Activated CD8-positive, alpha-beta memory T cell treated with anti-CD3 and anti-CD28 coated beads for 36 hours (primary cell): ENCODE measurements around the gene FAM219A. TPM values are rescaled to one million over a fixed set of nuclear protein-coding genes. Genes with fewer than 3 reads are reported as not detected.
"Not testable (repeated sequence)": the region's sequence is repeated elsewhere in the genome, so short reads cannot be mapped to it uniquely, and the experiment has no call there.

Experiments used
- CTCF ChIA-PET: fragments of 350-600 bp; sonication (Branson Sonifier 250); formaldehyde crosslinking; loops from one replicate; lab custom pipeline; 2021; ENCODE audit warnings: antibody characterized with exemption; lab: Charles Lee
- POLR2A ChIA-PET: fragments of 350-600 bp; sonication (Branson Sonifier 250); formaldehyde crosslinking; loops from one replicate; lab custom pipeline; 2021; ENCODE audit warnings: antibody characterized with exemption; lab: Charles Lee
- total RNA-seq, 2 experiments: library from RNA; stranded (reverse); gene quantifications; one replicate each; pipeline ENCODE4 v1.2.3, GENCODE V29; 2021

The FAM219A gene
- total RNA-seq, 2 experiments from 2014 or later: 8.4 to 8.7 TPM

DNA sequence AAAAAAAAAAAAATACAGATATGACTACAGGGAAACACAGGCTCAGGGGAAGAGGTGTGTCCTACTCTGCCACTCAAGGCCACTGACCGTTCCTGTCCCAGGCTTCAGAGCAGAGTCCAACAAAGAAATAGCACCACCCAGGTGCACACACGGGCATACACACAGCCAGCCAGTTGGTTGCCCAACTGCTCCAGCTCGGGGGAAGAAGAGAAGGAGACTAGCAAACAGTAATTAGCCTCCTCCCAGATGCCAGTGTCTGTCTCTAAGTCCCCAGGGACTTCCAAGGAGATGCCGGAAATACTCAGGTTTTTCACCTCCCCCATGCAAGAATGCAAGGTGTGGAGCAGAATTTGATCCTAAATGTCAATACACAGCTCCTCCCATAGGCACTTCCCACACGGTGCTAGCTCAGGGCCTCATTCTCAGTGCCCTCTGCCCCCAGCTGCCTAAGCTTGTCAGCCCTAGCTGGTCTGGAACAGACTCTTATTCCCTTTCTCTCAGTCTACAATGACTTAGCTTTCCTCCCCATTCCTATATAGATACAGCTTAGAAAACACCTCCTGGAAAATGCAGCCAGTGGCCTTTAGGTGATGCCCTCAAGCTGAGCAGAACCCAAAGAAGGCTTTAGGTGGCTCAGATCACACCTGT, 83.3 kb downstream of the FAM219A start:
- POLR2A ChIA-PET: no interaction called here
- CTCF ChIA-PET: interaction anchor here (0.6 to 0.8 kb wide), 2 partner anchors 8 to 122 kb away, joined by 3 read pairs; no protein-coding TSS in a partner anchor

GRCh38 chr9:34374339-34374738, 84.0 kb downstream of the FAM219A start:
- ChIA-PET POLR2A (no interaction called here), CTCF (interaction anchor here (1.6 kb wide), 1 partner anchor 40 kb away, joined by 4 read pairs; no protein-coding TSS in a partner anchor)

- POLR2A ChIA-PET: no interaction called here
- CTCF ChIA-PET: interaction anchor here (1.6 kb wide), 1 partner anchor 40 kb away, joined by 4 read pairs; no protein-coding TSS in a partner anchor
These were observed 84.6 kb downstream of the FAM219A start for GRCh38 chr9:34373749-34374148.

GRCh38 chr9:34372467-34373011, 85.8 kb downstream of the FAM219A start:
- POLR2A ChIA-PET: no interaction called here
- CTCF ChIA-PET: interaction anchor here (0.6 to 1.1 kb wide), 2 partner anchors 15 to 97 kb away, joined by 3 to 5 read pairs; no protein-coding TSS in a partner anchor

GRCh38 chr9:34371886-34372466, 86.4 kb downstream of the FAM219A start:
- CTCF ChIA-PET: interaction anchor here (1.1 kb wide), 1 partner anchor 15 kb away, joined by 3 read pairs; no protein-coding TSS in a partner anchor
- POLR2A ChIA-PET: no interaction called here

DNA sequence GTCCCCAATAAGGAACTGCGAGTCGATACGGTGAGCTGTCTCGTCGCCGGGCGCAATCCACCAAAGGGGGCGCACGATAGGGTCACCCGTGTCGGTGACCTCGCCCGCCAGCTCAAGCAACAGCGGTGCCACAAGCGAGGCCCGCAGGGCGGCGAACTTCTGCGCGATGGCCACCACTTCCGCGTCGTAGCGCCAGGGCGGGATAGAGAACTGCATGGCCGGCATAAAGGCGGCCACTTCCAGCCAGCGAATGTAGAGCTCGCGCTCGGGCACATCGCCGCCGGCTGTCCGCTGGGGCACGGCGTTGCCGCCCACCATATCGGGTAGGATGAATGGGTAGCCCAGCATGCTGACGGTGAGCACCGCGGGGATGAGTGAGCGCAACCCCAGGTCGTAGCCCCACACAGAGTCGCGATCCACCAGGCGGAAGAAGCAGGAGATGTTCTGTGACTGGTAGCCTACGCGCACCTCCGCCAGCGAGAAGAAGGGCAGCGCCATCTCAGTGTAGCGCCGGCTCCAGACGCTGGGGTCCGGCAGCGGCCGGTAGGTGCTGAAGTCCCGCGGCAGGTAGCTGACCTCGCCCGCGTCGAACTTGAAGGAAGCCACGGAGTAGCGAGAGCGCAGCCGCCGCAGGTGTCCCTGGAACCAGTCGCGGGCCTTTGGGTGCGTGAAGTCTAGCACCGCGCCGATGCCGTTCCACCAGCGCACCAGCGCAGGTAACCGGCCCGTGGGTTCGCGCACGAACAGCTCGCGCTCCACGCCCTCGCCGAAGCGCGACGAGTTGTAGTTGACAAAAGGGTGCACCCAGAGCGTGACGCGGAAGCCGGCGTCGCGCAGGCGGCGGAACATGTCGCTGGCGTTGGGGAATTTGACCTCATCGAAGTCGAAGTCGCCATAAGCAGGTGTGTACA, 87.1 kb downstream of the FAM219A start:
- POLR2A ChIA-PET: no interaction called here
- CTCF ChIA-PET: no interaction called here

DNA sequence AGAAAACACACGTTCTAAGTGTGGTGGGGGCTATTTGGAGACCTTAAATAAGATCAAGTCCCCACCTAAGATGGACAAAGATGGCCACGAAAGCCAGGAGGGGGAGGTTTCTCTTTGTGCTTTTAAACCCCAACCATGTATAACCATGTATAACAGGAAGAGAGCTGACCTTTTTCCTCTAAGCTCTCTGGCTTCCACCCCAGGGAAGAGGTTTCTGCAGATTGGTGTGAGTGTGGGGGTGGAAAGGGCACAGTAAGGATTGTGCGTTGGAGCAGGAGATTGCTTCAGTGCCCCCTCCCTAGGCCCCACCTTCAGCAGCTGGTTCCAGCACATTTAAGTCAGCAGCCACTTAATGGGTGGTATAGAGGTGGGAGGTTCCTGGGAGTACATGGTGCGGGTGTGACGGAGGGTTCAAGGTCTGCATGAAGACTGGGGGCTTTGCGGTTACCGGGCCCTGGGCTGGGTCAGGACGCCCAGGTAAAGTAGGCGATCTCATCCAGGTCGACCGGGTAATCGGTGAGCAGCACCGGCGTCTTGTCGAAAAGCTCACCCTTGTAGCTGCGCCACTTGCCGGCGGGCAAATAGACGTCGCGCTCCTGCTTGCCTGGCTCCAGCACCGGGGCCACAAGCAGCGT, 87.9 kb downstream of the FAM219A start:
- ChIA-PET CTCF (no interaction called here), POLR2A (no interaction called here)

DNA sequence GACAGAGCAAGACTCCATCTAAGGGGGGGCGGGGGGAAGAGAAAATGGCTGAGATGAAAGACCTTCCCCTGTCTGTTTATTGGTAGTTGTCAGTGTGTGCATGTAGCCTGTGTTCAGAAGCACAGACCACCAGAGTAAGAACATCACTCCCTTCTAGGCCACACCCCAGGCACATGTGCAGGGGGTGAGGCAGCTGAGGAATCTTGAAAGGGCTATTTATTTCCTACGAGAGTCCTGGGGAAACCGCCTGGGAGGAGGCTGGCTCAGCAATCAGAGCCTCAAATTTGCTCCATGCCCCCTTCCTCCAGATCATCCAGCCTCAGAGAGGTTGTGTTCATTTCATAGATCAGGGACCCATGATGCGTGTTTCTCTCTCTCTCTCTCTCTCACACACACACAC, 88.7 kb downstream of the FAM219A start:
- ChIA-PET POLR2A (no interaction called here), CTCF (interaction anchor here (0.6 kb wide), 1 partner anchor 25 kb away, joined by 4 read pairs; no protein-coding TSS in a partner anchor)

- POLR2A ChIA-PET: not testable (repeated sequence)
These were observed 89.6 kb downstream of the FAM219A start for GRCh38 chr9:34368796-34369195.

DNA sequence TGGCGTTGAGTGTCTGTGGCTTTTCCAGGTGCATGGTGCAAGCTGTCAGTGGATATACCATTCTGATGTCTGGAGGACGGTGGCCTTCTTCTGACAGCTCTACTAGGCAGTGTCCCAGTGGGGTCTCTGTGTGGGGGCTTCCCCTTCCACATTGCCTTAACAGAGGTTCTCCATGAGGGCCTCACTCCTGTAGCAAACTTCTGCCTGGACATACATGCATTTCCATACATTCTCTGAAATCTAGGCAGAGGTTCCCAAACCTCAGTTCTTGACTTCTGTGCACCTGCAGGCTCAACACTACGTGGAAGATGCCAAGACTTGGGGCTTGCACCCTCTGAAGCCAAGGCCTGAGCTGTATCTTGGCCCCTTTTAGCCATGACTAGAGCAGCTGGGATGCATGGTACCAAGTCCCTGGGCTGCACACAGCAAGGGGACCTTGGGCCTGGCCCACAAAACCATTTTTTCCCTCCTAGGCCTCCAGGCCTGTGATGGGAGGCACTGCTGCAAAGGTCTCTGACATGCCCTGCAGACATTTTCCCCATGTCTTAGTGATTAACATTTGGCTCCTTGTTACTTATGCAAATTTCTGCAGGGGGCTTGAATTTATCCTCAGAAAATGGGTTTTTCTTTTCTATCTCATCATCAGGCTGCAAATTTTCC, 90.5 kb downstream of the FAM219A start:
- CTCF ChIA-PET, POLR2A ChIA-PET: not testable (repeated sequence)

More at GRCh38 chr9:34368796-34369195, 89.6 kb downstream of the FAM219A start:
- CTCF ChIA-PET: interaction anchor here (0.6 kb wide), 1 partner anchor 26 kb away, joined by 4 read pairs; no protein-coding TSS in a partner anchor

DNA sequence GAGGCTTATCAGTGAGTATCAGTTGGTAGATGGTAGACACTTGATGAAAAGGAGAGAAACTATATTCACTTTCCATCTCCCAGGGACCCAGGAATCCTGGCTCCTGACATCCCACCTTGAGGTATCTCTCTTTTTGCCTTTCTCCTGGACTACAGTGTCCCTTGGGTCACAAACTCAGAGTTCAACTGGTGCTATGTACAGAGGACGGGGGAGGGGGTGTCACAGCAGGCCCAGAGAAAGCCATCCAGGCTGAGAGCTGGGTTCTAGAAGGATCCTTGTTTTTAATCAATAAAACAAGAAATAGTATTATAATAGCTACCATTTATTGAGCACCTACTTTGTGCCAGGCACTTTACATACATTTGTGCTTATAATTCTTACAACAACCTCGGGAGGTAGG, 92.0 kb downstream of the FAM219A start:
- POLR2A ChIA-PET: no interaction called here
- CTCF ChIA-PET: interaction anchor here (1.1 kb wide), 1 partner anchor 9 kb away, joined by 3 read pairs; no protein-coding TSS in a partner anchor

- POLR2A ChIA-PET: no interaction called here
- CTCF ChIA-PET: no interaction called here
These were observed 93.1 kb downstream of the FAM219A start for GRCh38 chr9:34365282-34365681.

DNA sequence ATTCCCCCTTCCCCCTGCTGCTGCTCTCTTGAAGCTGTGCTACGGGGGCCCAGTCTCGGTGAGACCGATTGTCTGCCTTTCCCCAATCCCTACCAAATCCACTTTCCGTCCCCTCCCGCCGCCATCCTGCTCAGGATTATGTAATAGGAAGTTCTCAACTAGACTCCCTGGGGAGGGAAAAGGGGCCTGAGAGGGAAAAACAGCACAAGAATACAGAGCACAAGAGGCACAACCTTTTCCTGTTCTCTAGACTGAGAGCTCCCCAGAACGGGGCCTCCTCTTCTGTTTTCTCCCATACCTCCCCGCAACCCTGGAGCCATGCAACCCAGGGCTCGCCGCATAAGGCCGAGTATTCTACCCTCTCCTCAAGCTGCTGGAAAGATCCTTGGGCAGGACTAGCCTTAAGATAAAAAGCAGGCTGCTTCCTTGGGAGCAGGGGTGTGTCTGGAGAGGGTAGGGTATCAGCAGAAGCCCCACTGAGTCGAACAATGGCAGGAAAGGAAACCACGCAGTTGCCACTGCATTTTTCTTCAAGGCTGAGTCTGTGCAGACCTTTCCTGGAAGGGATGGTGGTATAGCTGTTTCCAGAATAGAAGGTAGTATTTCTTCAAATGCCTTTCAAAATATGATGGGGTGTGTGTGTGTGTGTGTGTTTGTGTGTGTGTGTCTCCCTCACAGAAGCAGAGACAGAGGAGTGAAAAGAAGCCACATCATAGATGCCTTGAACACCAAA, 94.6 kb downstream of the FAM219A start:
- ChIA-PET CTCF (no interaction called here), POLR2A (no interaction called here)

DNA sequence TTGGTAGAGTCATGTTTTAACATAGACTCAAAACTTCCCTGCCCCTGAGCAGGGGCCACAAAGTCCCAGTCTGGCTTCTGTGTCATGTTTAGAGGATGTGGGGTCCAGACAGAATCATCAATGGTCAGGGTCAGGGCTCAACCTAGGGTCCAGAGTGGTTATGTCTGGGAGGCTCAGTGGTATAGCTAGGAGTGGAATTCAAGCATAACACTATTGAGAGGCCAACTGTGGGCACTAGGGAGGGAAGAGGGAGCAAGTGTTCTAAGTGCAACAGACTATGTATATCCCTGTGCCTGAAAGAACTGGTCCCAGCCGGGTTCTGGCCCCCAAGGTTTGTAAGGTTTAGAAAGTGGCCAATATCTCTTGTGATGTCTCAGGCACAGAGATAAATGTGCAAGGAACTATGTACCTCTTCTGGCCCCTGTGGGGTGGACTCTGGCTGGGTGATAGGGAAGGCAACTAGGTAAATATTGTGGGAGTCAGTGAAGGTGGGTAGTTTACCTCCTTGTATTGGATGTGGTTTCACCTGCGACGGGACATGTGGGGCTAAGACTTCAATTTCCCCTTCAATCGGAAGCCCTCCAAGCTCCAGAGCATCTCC, 95.7 kb downstream of the FAM219A start:
- POLR2A ChIA-PET: no interaction called here

GRCh38 chr9:34352957-34353356, 105.4 kb downstream of the FAM219A start:
- CTCF ChIA-PET: not testable (repeated sequence)
- POLR2A ChIA-PET: interaction anchor here (0.7 kb wide), 1 partner anchor 186 kb away, joined by 3 read pairs; no protein-coding TSS in a partner anchor

More for the DNA sequence above, 95.7 kb downstream of the FAM219A start:
- CTCF ChIA-PET: interaction anchor here (0.8 kb wide), 1 partner anchor 217 kb away, joined by 3 read pairs; no protein-coding TSS in a partner anchor

- POLR2A ChIA-PET: interaction anchor here (0.7 kb wide), 1 partner anchor 186 kb away, joined by 3 read pairs; no protein-coding TSS in a partner anchor
- CTCF ChIA-PET: not testable (repeated sequence)
These were observed 106.2 kb downstream of the FAM219A start for GRCh38 chr9:34352122-34352652.

- ChIA-PET POLR2A (no interaction called here), CTCF (no interaction called here)
These were observed 109.0 kb downstream of the FAM219A start for GRCh38 chr9:34349324-34349723.
